Central memory CD4-positive, alpha-beta T cell (primary cell): ENCODE results near the gene PPM1H.
"Not testable (repeated sequence)": the region's sequence is repeated elsewhere in the genome, so short reads cannot be mapped to it uniquely, and the experiment has no call there.

Source experiments
- DNase-seq: peaks from one replicate; pipeline ENCODE4 v3.0.0; 2022
- total RNA-seq, 3 experiments: gene quantifications; one replicate each; lab custom pipeline; 2026; lab: John Stamatoyannopoulos, UW

Gene PPM1H, protein sequence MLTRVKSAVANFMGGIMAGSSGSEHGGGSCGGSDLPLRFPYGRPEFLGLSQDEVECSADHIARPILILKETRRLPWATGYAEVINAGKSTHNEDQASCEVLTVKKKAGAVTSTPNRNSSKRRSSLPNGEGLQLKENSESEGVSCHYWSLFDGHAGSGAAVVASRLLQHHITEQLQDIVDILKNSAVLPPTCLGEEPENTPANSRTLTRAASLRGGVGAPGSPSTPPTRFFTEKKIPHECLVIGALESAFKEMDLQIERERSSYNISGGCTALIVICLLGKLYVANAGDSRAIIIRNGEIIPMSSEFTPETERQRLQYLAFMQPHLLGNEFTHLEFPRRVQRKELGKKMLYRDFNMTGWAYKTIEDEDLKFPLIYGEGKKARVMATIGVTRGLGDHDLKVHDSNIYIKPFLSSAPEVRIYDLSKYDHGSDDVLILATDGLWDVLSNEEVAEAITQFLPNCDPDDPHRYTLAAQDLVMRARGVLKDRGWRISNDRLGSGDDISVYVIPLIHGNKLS
- 0 reads per million in 3 experiments for total RNA-seq

DNA sequence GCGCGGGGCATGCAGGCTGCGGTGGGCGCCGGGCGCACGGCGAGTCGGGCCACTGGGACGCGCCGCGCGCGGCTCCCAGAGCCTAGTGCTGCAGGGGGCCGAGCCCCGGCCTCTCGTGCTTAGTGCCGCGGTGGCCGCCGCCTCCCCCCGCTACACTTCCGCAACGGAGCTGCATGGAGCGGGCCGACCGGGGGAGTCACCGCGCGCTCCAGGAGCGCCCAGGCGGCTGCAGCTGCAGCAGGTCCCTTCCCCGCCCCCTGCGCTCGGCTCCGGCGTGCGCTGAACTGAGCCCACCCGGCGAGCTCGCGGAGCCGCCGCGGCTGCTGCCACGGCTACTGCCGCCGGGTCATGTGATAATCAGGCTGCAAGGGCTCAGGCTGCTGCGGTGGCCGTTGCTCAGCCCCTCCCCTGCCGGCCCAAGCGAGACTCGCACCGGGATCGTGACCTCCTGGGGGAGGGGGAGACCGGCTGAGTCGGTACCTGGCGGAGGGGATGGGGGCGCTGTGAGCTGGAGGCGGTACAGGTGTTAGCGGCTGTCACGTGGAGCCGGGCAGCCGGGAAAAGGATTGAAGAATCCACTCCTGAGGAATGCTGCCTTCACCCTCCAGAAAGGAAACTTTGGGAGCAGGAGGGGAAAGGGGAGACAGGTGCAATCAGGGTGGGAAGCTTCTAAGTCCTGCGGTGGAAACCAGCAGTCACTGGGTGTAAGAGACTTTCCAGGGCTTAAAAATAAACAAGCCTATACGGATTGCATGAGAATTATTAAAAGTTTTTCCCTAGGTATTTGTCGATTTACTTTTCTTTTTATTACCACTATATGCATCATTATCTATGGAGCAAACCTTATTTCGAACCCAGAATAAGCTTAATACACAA is at the start of gene PPM1H:
TSS of gene PPM1H (minus strand) at position 352 of the 876 bp plus-strand sequence. CDS start 414 bp downstream, outside the sequence.
- DNase-seq = no peak

DNA sequence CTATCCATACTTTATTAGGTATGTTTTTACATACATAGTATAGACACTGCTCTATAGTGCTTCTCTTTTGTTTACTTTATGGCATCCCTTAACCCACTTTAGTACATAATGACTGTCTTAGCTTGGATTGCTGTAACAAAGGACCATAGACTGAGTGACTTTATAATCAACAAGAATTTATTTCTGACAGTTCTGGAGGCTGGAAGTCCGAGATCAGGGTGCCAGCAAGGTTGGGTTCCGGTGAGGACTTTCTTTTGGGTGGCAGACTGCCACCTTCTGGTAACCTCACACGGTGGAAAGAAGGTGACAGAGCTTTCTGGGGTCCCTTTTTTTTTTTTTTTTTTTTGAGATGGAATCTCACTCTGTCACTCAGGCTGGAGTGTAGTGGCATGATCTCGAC is 48.6 kb upstream of the PPM1H start:
- no peak for DNase-seq

DNA sequence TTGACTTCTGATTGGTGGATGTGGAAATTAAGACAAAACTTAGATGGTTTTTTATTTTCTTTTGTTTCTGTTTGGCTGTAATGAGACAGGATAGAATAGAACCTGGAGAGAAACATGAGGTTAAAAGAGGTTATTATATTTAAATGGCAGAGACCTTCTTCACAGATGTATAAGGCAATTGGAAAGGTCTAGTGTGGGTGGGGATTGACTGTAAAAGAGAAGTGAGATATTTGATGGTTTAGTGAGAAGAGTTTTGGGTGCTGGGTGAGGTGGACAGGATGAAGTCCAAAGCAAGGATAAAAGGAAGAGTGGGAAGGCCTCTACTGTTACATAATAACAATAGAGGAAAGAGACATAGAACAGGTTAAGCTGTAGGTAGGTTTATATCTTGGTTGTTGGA is 43.8 kb upstream of the PPM1H start:
- no peak for DNase-seq

DNA sequence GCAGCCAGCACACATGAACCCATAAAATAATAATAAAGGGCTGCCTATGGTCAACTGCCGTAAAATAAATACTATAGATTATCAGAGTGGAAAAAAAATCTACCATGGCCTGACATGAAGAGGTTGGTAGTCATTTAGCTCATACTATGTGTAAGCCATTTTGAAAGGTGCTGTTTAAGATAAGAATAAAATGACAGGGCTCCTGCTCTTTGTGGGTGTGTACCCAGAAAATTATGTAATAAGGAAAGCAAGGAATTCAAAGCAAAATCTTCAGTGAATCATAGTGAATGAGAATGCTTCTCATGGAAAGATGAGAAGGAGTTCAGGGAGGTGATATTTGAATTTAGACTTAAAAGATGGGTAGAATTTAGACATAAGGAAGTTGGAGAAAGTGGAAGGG is 42.9 kb upstream of the PPM1H start:
- no peak for DNase-seq

DNA sequence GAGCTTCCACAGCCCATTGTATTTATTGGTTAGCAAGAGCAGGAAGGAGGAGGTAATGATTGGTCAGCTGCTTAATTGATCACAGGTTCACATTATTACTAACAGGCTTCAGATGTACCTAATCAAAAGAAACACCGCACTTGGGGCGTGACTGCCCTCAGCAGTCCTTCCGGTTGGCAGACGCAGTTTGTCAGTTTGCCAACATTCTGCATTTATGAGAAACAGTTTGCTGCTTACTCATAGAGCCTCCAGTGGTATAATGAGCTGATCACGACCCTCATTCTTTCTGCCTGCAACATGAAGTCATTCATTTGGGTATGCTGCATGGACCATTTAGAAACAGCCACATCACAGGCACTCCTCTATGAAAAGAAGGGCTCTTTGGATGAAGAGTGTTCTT is 42.5 kb upstream of the PPM1H start:
- DNase-seq = no peak

DNA sequence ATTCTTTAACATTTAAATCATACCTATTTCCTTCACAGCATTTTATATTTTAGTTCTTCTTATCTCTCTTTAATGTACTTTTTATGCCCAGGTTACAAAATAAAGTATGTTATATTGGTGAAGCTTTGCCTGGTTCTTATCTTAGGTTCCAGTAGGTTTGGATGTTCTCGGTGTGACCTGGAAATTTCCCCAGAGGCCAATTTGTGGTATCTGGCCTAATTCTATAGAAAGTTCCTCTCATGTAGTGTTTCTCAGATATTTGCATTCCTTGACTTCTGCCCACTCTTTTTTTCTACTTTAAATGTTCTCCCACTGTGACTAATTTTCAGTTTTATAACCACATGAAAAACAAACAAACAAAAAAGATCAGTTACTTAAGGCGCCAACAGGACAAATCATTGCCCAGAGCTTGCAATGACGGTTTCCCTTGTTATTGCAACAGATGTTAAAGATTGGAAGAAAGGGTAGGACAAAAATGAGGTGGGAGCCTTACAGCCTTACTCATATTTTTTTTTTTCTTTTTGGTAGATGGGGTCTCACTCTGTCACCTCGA is 41.2 kb upstream of the PPM1H start:
- no peak for DNase-seq

DNA sequence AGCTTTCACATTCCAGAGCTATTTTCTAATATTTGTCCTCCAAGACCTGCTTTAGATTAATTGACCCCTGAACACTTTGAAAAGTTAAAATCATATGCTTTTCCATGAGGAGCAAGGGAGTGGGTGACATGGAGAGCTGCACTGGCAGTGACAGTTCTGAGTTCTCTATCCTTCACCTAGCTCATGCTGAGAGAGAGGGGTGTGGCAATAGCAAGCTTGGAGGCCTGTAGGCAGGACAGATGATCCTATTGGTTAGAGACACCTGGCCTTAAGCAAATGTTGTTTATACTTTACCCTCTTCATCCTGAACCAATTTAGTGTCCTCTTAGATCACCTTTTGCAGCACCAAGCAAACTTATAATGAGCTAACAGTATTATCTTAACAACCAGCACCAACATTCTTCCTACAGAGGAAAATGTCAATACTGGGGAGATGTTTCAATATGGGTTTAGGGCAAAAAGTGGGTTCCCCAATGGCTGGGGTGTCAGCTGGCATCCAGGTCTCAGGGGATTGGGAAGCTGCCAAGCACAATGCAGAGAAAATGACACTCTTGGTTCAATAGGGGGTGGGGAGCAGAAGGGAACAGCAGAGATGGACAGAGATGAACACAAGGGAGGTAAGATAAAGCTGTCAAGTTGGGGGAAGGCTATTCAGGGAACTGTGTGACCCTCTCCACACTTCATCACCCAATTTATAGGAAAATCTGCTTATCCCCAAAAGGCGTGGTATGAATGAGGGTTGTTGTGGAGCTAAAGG is 37.0 kb upstream of the PPM1H start:
- no peak for DNase-seq

DNA sequence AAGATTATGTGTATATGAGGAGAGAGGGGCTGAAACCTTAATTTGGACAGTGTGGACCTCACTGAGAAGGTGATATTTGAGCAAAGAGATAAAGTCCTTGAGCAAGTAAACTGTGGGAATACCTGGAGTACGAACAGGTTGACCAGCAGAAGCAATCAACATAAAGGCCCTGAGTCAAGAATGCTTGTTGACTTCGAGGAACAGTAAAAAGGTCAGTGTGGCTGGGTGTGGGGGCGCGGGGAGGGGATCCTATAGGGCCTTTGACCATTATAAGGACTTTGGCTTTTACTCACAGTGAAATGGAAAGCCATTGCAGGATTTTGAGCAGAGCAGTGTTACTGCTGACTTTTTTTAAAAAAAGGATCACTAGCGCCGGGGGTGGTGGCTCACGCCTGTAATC is 34.7 kb upstream of the PPM1H start:
- no peak for DNase-seq

DNA sequence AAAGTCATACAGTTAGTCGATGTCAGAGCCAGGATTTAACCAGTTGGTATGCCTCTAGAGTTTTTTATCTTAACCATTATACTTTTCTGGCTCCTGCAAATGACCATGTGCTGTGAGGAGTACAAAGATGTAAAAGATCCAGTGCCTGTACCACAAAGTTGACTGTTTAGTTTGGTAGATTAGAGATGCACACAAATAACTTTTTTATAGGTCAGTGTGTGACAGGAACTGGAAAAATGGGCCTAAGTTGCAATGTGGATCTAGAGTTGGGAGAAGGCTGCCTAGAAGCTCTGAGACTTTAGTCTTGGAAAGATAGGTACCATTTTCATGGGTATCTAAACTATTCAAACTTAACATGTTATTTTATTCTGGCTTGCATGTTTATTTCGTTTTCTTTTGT is 32.8 kb upstream of the PPM1H start:
- DNase-seq = no peak

DNA sequence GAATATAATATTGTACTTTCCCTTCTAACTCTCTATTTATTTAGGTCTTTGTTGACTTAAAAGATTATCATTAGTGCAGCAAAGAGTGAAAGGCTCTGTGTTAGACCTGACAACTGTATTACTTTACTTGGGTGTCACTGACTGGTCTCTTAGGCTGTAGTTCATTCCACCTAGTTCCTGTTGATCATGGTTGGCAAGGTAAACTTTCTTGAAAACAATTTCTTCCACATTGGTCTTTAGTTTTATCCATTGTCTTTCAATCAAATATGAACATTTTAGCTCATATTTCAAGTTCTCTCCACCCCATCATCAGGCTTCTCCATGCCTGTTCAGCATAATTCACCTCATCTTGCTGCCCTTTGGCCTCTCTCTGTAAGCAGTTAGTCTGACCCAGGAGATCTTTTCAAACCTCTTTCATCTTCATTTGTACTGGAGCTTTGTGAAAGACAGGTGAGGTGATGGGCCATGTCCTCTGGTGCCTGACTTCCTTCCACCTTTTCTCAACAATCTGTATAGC is 32.1 kb upstream of the PPM1H start:
- no peak for DNase-seq

DNA sequence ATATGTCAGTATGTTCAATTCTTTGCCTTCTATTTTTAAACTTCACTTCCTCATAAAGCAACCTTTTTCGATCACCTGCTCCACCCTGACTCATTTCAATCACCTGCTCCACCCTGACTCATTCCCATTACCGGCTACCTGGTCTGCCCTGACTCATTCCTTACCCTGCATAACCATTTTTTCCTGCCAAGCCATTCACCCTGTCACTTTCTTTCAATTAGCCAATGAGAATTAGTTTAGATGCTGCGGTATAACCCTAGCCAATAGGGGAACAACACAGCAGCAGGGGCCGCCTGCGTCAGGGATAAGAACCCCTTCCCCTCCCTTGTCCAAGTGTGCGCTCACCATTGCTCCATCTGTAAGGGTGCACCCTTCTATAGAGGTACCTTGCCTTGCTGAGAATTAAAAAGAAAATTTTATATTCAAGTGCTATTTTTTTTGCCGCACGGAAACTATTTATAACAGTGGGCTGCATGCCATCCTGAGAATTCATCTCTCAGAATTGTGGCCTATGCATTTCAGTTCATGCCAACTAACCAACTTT is 31.6 kb upstream of the PPM1H start:
- DNase-seq = not testable (repeated sequence)

DNA sequence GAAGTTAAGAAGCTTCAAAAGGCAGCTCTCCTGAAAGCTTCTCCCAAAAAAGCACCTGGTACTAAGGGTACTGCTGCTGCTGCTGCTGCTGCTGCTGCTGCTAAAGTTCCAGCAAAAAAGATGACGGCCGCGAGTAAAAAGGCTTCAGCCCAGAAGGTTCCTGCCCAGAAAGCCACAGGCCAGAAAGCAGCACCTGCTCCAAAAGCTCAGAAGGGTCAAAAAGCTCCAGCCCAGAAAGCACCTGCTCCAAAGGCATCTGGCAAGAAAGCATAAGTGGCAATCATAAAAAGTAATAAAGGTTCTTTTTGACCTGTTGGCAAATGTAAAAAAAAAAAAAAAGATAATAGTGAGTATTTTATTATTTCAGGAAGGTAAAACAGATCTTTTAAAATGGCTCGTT is 30.8 kb upstream of the PPM1H start:
- not testable (repeated sequence) for DNase-seq

DNA sequence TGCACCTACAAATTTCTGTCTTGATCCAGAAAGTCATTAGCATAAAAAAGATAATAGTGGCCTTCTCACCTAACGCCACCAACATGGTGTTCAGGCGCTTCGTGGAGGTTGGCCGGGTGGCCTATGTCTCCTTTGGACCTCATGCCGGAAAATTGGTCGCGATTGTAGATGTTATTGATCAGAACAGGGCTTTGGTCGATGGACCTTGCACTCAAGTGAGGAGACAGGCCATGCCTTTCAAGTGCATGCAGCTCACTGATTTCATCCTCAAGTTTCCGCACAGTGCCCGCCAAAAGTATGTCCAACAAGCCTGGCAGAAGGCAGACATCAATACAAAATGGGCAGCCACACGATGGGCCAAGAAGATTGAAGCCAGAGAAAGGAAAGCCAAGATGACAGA is 30.3 kb upstream of the PPM1H start:
- not testable (repeated sequence) for DNase-seq

DNA sequence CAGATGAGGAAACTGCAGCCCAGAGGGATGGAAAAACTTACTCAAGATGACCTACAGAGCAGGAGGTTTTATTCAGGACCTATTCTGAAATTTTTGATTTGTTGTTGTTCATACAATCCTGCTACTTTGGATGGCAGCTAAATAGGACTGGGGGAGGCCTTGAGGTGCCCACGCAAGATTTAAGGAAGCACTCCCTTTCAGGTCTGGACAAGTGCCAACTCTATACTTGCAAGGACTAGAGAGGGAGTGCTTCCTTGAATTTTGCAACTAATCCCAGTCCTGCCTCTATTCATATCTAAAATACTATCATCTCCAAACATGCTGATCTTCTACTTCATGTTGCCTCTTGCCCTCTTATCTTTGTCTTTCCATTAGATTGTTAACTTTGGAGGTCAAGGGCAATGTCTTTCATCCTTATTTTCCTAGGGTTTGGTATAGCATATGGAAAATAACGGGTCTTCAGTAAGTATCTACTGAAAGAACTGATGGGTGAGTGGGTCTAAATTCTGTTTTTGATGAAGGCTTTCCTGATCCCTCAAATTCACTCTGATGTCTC is 28.6 kb upstream of the PPM1H start:
- DNase-seq = no peak

DNA sequence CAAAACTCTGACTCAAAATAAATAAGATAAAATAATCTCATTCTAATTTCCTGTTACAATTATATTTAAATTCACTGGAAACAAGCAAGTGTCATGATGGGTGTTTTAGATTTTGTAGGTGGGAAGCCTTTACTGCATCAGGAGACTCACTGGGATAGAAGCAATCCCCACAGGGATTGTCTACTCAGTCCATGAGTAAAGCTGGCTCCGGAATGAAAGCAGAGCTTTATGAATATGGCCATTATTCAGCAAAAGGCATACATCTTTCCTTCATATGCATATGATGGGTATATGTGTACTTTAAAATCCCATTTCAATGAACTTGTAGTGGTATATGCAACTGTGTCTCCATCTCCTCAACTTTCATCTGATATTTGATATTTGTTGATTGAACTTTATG is 25.4 kb upstream of the PPM1H start:
- no peak for DNase-seq

DNA sequence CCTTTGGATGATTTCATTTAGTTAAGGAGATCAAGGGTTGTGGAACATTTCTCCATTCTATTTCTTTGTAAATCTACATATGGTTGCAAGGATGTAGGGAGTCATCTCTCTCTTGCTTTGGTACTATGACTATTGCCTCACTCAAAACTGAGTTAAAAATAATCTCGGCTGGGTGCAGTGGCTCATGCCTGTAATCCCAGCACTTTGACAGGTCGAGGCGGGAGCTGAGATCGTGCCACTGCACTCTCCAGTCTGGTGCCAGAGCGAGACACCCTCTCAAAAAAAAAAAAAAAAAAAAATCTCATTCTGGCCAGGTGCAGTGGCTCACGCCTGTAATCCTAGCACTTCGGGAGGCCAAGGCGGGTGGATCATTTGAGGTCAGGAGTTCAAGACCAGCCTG is 24.8 kb upstream of the PPM1H start:
- DNase-seq = no peak

DNA sequence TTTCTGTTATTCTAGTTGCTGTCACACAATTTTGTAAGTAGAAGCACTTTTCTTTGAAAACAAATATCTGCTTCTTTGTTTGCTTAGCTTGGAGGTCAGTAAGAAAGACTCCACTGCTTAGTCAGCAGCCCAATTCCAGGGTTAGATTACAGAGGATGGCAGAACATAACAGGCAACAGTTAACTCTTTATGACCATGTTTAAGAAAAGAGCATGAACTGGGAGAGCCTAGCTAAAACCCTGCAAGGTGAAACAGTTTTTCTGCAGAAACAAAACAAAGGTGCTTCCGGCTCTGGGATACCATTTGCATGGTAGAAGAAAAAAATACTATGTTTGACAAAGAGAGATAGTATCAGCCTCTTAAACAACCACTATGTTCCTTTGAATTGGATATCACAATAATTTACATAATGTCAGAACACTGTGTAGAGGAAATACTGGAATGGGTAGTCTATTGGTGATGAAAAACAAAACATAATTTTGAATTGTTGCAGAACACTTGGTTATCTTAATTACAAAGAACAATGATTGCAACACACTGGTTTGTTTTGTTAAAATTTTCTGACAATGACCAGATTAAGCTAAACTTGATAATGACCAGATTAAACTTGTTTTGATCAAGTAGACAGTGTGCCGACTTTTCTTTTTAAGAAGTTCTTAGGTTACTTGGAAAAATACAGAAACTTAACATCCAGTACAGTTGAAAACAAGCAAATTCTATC is 22.4 kb upstream of the PPM1H start:
- DNase-seq = no peak

DNA sequence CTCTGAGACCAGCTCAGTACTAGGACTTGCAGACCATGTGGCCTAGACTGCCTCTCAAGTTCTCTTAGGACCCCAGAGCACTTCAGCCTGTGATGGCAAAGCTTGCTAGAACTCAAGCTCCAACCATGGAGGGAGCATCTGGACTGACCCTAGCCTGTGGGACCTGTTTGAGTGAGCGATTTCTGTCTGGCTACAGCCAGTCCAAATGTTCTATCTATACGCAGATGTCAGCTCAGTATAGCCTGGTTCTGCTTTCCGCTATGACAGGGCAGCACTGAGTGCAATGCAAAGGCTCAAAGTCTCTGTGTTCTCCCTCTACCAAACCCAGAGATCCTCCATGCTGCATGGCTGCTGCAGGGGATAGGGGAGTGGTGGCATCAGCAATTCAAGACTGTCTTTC is 20.7 kb upstream of the PPM1H start:
- no peak for DNase-seq

DNA sequence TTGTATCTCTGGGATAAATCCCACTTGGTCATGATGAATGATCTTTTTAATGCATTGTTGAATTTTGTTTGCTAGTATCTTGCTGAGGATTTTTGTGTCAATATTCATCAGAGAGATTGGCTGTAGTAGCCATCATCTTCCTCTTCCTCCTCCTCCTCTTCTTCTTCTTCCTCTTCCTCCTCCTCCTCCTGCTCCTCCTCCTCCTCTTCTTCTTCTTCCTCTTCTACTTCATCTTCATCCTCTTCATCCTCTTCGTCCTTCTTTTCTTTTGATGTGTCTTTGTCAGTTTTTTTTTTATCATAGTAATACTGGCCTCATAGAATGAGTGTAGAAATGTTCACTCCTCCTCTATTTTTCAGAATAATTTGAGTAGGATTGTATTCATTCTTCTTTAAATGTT is 15.4 kb upstream of the PPM1H start:
- DNase-seq = no peak

DNA sequence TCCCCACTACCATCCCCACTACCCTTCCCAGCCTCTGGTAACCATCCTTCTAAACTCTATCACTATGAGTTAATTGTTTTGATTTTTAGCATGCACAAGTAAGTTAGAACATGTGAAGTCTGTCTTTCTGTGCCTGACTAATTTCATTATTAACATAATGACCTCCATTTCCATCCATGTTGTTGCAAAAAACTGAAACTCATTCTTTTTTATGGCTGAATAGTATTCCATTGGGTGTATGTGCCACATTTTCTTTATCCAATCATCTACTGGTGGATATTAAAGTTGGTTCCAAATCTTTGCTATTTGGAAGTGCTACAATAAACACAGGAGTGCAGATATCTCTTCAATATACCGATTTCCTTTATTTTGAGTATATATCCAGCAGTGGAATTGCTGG is 13.2 kb upstream of the PPM1H start:
- DNase-seq = no peak

DNA sequence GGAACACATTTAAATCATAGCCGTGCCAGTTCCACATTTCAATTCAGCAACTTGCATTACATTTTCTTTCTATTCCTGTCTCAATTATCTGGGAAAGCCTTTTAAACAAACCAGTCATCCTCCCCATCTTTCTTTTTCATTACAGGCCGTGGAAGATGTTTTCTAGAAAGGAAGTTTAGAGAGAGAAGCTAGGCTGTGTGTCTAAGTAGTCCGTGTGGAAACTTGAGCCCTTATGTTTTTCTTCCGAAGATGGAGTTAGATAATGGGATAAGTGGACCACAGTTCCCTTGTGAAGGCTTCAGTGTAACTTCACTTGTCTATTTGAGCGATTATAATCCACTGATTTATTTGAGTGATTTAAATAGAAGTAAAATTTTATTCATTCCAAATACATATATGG is 12.4 kb upstream of the PPM1H start:
- DNase-seq = no peak
